SJCRH30 (cell line): ENCODE data around the gene LCP2. TPM values are rescaled to one million over a fixed set of nuclear protein-coding genes. Genes with fewer than 3 reads are reported as not detected.

Experiments used
- DNase-seq, 2 experiments: peaks; one replicate each; pipeline ENCODE4 v3.0.0-alpha.2; 2015 to 2020
- H3K27ac ChIP-seq: fragments of 250-450 bp; sonication (Bioruptor Pico); 2 replicates; pipeline ENCODE4 v1.5.1; 2020; ENCODE audit warnings: mild to moderate bottlenecking, moderate library complexity
- H3K27me3 ChIP-seq: fragments of 250-450 bp; sonication (Bioruptor Pico); 2 replicates; pipeline ENCODE4 v1.5.1; 2020; ENCODE audit warnings: mild to moderate bottlenecking, moderate library complexity
- H3K36me3 ChIP-seq: fragments of 250-450 bp; sonication (Bioruptor Pico); 2 replicates; pipeline ENCODE4 v1.5.1; 2020; ENCODE audit warnings: mild to moderate bottlenecking, moderate library complexity
- H3K4me1 ChIP-seq: fragments of 250-450 bp; sonication (Bioruptor Pico); 2 replicates; pipeline ENCODE4 v1.5.1; 2020; ENCODE audit warnings: mild to moderate bottlenecking, moderate library complexity
- H3K4me3 ChIP-seq: fragments of 250-450 bp; sonication (Bioruptor Pico); 2 replicates; pipeline ENCODE4 v1.5.1; 2020; ENCODE audit warnings: mild to moderate bottlenecking, moderate library complexity
- H3K9me3 ChIP-seq: fragments of 250-450 bp; sonication (Bioruptor Pico); replicated peaks from 2 replicates; pipeline ENCODE4 v1.5.1; 2020; ENCODE audit warnings: mild to moderate bottlenecking, moderate library complexity
- total RNA-seq: library from RNA; depleted of rRNA; stranded (reverse); fragments of >200 nt; shearing (Covaris generic); gene quantifications from 2 replicates; pipeline ENCODE4 v1.2.3, GENCODE V29; 2014

LCP2 gene
- total RNA-seq, 1 experiment from 2014 or later = not detected

DNA sequence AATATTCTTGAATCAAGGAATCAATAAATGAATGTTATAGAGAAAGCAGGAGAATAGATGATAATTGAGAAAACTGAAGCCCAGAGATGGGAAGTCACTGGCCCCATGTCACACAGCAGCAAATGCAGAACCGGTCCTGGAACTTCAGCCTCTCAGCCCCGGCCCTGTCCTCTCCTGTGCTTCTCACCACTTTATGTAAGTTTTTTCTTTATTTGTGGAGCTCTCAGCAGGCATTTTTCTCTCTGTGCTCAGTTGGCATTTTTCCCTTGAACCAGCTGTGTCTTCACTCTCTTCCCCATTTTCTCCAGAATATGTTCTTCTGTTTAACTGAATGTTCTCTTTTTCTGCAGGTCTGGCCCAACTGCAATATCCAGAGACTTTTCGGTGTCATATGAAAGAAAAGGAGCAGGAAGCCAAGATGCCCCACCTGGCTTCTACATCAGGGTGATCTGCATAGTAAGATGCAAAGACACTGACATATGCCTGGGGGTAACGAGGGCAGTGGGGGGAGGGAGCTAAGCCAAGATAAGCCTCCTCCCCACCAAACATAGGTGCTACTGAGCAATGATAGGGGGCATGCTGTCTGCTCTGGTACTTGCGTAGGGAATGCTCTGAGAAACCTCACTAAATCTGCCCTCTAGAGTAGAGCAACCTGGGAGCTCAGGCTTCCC lies 12.8 kb upstream of the LCP2 start:
- Histone ChIP-seq H3K4me3 (no peak overlapping the region), H3K4me1 (no peaks in the 10 kb centered on the region), H3K27ac (no peak overlapping the region), H3K9me3 (no peaks in the 10 kb centered on the region), H3K27me3 (no peaks in the 10 kb centered on the region), H3K36me3 (no peaks in the 10 kb centered on the region)
- no peak for DNase-seq

GRCh38 chr5:170308686-170309085 lies 11.1 kb upstream of the LCP2 start:
- Histone ChIP-seq H3K27ac (no peak overlapping the region), H3K27me3 (no peaks in the 10 kb centered on the region), H3K9me3 (no peaks in the 10 kb centered on the region), H3K4me3 (no peak overlapping the region), H3K4me1 (no peaks in the 10 kb centered on the region), H3K36me3 (no peaks in the 10 kb centered on the region)
- no peak for DNase-seq

- DNase-seq = peak in 1 of 2 experiments; percentile 14
Measured at GRCh38 chr5:170307575-170308465, 10.2 kb upstream of the LCP2 start.

GRCh38 chr5:170306381-170306831 lies 8.8 kb upstream of the LCP2 start:
- no peaks in the 10 kb centered on the region for H3K4me1 ChIP-seq
- H3K27me3 ChIP-seq = no peaks in the 10 kb centered on the region
- H3K4me3 ChIP-seq = no peak overlapping the region
- DNase-seq = peak; percentile 7 to 22
- no peaks in the 10 kb centered on the region for H3K9me3 ChIP-seq
- H3K27ac ChIP-seq = no peak overlapping the region
- no peaks in the 10 kb centered on the region for H3K36me3 ChIP-seq

More at GRCh38 chr5:170307575-170308465, 10.2 kb upstream of the LCP2 start:
- Histone ChIP-seq H3K4me3 (no peak overlapping the region), H3K4me1 (no peaks in the 10 kb centered on the region), H3K27me3 (no peaks in the 10 kb centered on the region), H3K27ac (no peak overlapping the region), H3K9me3 (no peaks in the 10 kb centered on the region), H3K36me3 (no peaks in the 10 kb centered on the region)

GRCh38 chr5:170305646-170306025 lies 8.1 kb upstream of the LCP2 start:
- H3K4me3 ChIP-seq = no peak overlapping the region
- H3K27me3 ChIP-seq = no peaks in the 10 kb centered on the region
- H3K36me3 ChIP-seq = no peaks in the 10 kb centered on the region
- no peaks in the 10 kb centered on the region for H3K9me3 ChIP-seq
- H3K4me1 ChIP-seq = no peaks in the 10 kb centered on the region
- no peak for DNase-seq
- H3K27ac ChIP-seq = no peak overlapping the region

- Histone ChIP-seq H3K27ac (no peak overlapping the region), H3K4me1 (no peaks in the 10 kb centered on the region), H3K4me3 (no peak overlapping the region), H3K9me3 (no peaks in the 10 kb centered on the region), H3K27me3 (no peaks in the 10 kb centered on the region), H3K36me3 (no peaks in the 10 kb centered on the region)
- no peak for DNase-seq
Measured at GRCh38 chr5:170305016-170305645, 7.6 kb upstream of the LCP2 start.

DNA sequence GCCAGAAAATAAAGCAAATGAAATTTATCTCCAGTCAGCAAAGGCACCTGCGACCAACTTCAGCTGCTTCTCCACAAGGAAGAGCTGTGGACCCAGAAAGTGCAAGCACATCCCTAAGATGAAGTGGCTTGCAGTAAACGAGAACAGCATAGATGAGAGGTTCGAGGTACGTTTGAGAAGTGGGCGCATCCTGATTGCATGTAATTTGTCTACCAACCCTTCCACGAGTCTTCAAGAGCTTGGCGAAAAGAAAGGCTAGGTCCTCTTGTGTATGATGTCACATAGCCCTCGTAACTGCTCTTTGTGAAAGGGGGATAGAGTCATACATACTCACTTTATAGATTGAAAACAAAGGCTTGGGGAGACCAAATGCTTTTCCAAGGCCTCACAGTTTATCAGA lies 6.0 kb upstream of the LCP2 start:
- no peak overlapping the region for H3K27ac ChIP-seq
- H3K9me3 ChIP-seq = no peaks in the 10 kb centered on the region
- H3K36me3 ChIP-seq = no peaks in the 10 kb centered on the region
- H3K27me3 ChIP-seq = no peaks in the 10 kb centered on the region
- no peaks in the 10 kb centered on the region for H3K4me1 ChIP-seq
- no peak for DNase-seq
- H3K4me3 ChIP-seq = no peak overlapping the region

- no peak overlapping the region for H3K27ac ChIP-seq
- DNase-seq = no peak
- H3K4me1 ChIP-seq = no peaks in the 10 kb centered on the region
Measured at GRCh38 chr5:170302653-170303501, 5.3 kb upstream of the LCP2 start.

DNA sequence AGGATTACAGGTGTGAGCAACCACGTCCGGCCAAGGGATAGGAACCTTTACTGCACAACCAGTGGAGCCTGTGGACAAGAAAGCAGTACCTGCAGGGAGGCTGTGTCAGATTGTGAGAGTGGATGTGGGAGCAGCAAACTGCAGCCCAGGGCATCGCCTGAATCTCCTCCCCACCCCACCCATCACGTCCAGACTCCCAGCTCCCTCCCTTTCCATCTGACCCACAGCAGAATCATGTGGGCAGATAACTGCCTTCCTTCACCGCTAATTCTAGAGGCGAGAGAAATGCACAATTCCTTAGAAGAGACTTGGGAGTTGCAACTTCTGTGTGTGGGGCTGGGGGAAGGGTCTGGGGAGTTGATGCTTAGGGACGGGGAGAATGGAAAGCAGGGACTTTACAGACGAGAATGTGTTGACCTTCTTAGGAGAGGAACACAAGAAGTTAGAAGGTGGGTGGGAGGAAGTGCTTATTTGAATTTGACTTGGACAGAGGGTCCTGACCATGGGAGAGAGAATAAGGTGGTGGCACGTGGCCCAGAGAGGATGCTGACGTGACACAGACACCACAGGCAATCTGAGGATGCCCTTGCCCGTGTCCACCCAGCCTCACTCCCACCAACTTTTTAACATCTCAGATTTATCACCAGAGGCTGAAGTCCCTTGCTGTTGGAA lies 4.5 kb upstream of the LCP2 start:
- no peaks in the 10 kb centered on the region; the same call in 1 of the 2 replicates for H3K27me3 ChIP-seq
- H3K36me3 ChIP-seq = no peaks in the 10 kb centered on the region
- H3K9me3 ChIP-seq = no peaks in the 10 kb centered on the region
- H3K4me3 ChIP-seq = no peak overlapping the region
- no peak for DNase-seq
- H3K27ac ChIP-seq = no peak overlapping the region
- no peaks in the 10 kb centered on the region for H3K4me1 ChIP-seq

More at GRCh38 chr5:170302653-170303501, 5.3 kb upstream of the LCP2 start:
- Histone ChIP-seq H3K9me3 (no peaks in the 10 kb centered on the region), H3K36me3 (no peaks in the 10 kb centered on the region), H3K27me3 (no peaks in the 10 kb centered on the region), H3K4me3 (no peak overlapping the region)

GRCh38 chr5:170301149-170301548 lies 3.6 kb upstream of the LCP2 start:
- Histone ChIP-seq H3K27ac (no peak overlapping the region), H3K9me3 (no peaks in the 10 kb centered on the region), H3K4me1 (no peaks in the 10 kb centered on the region), H3K4me3 (no peak overlapping the region), H3K27me3 (no peaks in the 10 kb centered on the region; the same call in 1 of the 2 replicates), H3K36me3 (no peaks in the 10 kb centered on the region)
- no peak for DNase-seq

DNA sequence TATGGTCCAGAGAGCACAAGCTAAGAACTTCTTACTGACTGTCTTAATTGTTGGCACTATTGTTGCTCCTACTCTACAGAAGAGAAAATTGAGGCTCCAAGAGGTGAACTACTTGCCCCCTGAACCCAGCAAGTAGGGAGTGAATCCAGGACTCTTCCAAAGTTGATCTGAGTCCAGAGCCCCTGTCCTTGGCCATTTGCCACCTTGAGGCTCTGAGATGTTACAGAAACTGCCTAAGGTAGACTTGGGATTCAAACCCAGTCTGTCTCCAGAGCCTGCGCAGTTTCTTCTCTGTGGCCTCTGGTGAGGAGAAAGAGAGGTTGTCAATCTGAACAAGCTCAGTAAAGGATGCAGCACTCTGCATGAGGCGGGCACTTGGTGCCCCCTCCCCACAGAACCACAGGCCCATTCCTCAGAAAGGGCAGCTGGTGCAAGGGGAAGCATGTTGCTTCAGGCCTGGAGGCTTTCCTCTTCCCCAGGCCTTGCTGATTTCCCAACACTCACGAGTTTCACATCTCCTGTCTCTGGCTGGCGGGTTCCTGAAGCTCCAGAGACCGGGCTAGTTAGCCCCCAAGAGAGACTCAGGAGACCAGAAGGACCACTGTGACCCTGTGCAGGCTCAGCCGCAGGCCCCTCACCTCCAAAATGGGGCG lies 2.9 kb upstream of the LCP2 start:
- Histone ChIP-seq H3K27me3 (no peaks in the 10 kb centered on the region; the same call in 1 of the 2 replicates), H3K27ac (no peak overlapping the region), H3K4me1 (no peaks in the 10 kb centered on the region), H3K9me3 (no peaks in the 10 kb centered on the region), H3K4me3 (no peak overlapping the region), H3K36me3 (no peaks in the 10 kb centered on the region)
- no peak for DNase-seq

GRCh38 chr5:170296935-170297588 lies 515 bp downstream of the LCP2 start:
- DNase-seq = no peak

More at GRCh38 chr5:170296935-170297588, 515 bp downstream of the LCP2 start:
- no peak overlapping the region for H3K4me3 ChIP-seq
- no peaks in the 10 kb centered on the region for H3K9me3 ChIP-seq
- H3K27ac ChIP-seq = no peak overlapping the region
- no peaks in the 10 kb centered on the region for H3K4me1 ChIP-seq
- H3K27me3 ChIP-seq = no peaks in the 10 kb centered on the region; the same call in 1 of the 2 replicates
- H3K36me3 ChIP-seq = no peaks in the 10 kb centered on the region
